HT-29 (cell line): ENCODE data around the gene NR2E1. TPM values are rescaled to one million over a fixed set of nuclear protein-coding genes. Genes with fewer than 3 reads are reported as not detected.

Source experiments
- DNase-seq: peaks from one replicate; pipeline ENCODE4 v3.0.0-alpha.2; 2015; ENCODE audit warnings: low spot score
- total RNA-seq: library from RNA; depleted of rRNA; stranded (reverse); fragments of >200 nt; shearing (Covaris generic); gene quantifications from 2 replicates; pipeline ENCODE4 v1.2.3, GENCODE V29; 2014; rRNA removed

The NR2E1 gene
- total RNA-seq, 1 experiment from 2014 or later, result not detected

GRCh38 chr6:108209738-108210137 is 43.9 kb downstream of the NR2E1 start:
- no peak for DNase-seq

- no peak for DNase-seq
Measured at GRCh38 chr6:108210556-108210955, 44.7 kb downstream of the NR2E1 start.

- DNase-seq, result peak; percentile 7
Measured at GRCh38 chr6:108211671-108212070, 45.8 kb downstream of the NR2E1 start.

- DNase-seq, result no peak
Measured at GRCh38 chr6:108222064-108222463, 56.2 kb downstream of the NR2E1 start.

- DNase-seq, result no peak
Measured at GRCh38 chr6:108222504-108222903, 56.7 kb downstream of the NR2E1 start.

GRCh38 chr6:108227290-108227689 is 61.5 kb downstream of the NR2E1 start:
- no peak for DNase-seq

- DNase-seq, result no peak
Measured at GRCh38 chr6:108228416-108228815, 62.6 kb downstream of the NR2E1 start.

- DNase-seq, result no peak
Measured at GRCh38 chr6:108235127-108235526, 69.3 kb downstream of the NR2E1 start.

- DNase-seq, result no peak
Measured at GRCh38 chr6:108236791-108237190, 71.0 kb downstream of the NR2E1 start.

- DNase-seq, result no peak
Measured at GRCh38 chr6:108238322-108238721, 72.5 kb downstream of the NR2E1 start.

Other genes starting within 250 kb of the NR2E1 start
- 4.0 and 9.6 TPM in 2 replicates for gene SEC63, start 207.8 kb upstream of the NR2E1 start, total RNA-seq
- gene OSTM1, start 91.3 kb upstream of the NR2E1 start, total RNA-seq, result 18.2 and 21.2 TPM in 2 replicates
- gene SNX3, start 95.0 kb downstream of the NR2E1 start, total RNA-seq, result 61.7 and 67.6 TPM in 2 replicates
- 0.91 and 2.5 TPM in 2 replicates for gene AFG1L, start 129.0 kb downstream of the NR2E1 start, total RNA-seq